K562 (cell line): ENCODE results near the gene DPM1. TPM values are rescaled to one million over a fixed set of nuclear protein-coding genes. Genes with fewer than 3 reads are reported as not detected.
A peak's percentile ranks its signal among the peaks of the same experiment; 100 is the strongest.

Experiments used
- ATAC-seq: fragments of 200-7000 bp; cut with Tn5 transposase; 3 replicates; pipeline ENCODE4 v1.9.1; 2020; ENCODE audit warnings: moderate library complexity
- BruUV-seq: library from RNA; stranded (reverse); fragments of 400-500 nt; replicated peaks from 2 replicates; lab custom pipeline; 2021; lab: Mats Ljungman, UMichigan
- CTCF ChIA-PET: fragments of 300-600 bp; formaldehyde crosslinking; extraction: SDS; loops from one replicate; lab custom pipeline; 2021; ENCODE audit warnings: low intra/inter-chr PET ratio; lab: Yijun Ruan, JAX
- POLR2A ChIA-PET: fragments of 300-600, 350-650 bp; sonication (Branson Sonifier 250); formaldehyde crosslinking; extraction: SDS; loops from one replicate; lab custom pipeline; 2021; ENCODE audit warnings: antibody characterized with exemption, inconsistent platforms; lab: Yijun Ruan, JAX
- DNase-seq, 4 experiments: peaks; one replicate each; pipeline versions ENCODE4 v3.0.0 to v3.0.0-alpha.2; 2011 to 2018; ENCODE audit warnings: low spot score in 3 of 4, mixed read lengths in 3 of 4; ENCODE audit errors: extremely low read depth in 1 of 4
- FAIRE-seq: peaks from 2 replicates; lab custom pipeline; 2011; peaks lifted over from hg19 to GRCh38; lab: Jason Lieb, UNC
- H2AFZ ChIP-seq: 2 replicates; pipeline ENCODE4 v1.6.0; 2011; ENCODE audit warnings: low read depth, low read length, control low read depth, inconsistent platforms
- H3K27ac ChIP-seq: fragments of 200-600 bp; 3 replicates; pipeline ENCODE4 v1.8.0; 2011; ENCODE audit warnings: low read depth, mild to moderate bottlenecking, control low read depth, inconsistent platforms, low read length, moderate library complexity, mixed read lengths; ENCODE audit errors: extremely low read depth
- H3K27me3 ChIP-seq, 2 experiments: fragments of 300-600 bp in 1 of 2; 2 replicates in 1 of 2; 3 replicates in 1 of 2; pipeline versions ENCODE4 v1.6.0 to v1.8.0; 2011; ENCODE audit warnings: inconsistent platforms in 2 of 2, low read length in 2 of 2, mild to moderate bottlenecking in 1 of 2, mixed read lengths in 1 of 2, moderate library complexity in 1 of 2; ENCODE audit not compliant: control insufficient read depth in 2 of 2, insufficient read depth in 2 of 2
- H3K36me3 ChIP-seq: fragments of 300-600 bp; 3 replicates; pipeline ENCODE4 v1.8.0; 2011; ENCODE audit warnings: mild to moderate bottlenecking, low read length, inconsistent platforms; ENCODE audit not compliant: control insufficient read depth, insufficient read depth
- H3K4me1 ChIP-seq, 2 experiments: fragments of 200-600 bp in 1 of 2; replicated peaks in 1 of 2; 2 replicates in 1 of 2; 3 replicates in 1 of 2; pipeline versions ENCODE4 v1.5.1 to v1.8.0; 2011; ENCODE audit warnings: inconsistent platforms in 2 of 2, low read length in 2 of 2, mild to moderate bottlenecking in 1 of 2, mixed read lengths in 1 of 2, moderate library complexity in 1 of 2; ENCODE audit not compliant: control insufficient read depth in 2 of 2, insufficient read depth in 2 of 2
- H3K4me2 ChIP-seq: 2 replicates; pipeline ENCODE4 v1.6.1; 2011; ENCODE audit warnings: low read length, control low read depth, inconsistent platforms, mixed read lengths; ENCODE audit not compliant: insufficient read depth
- H3K4me3 ChIP-seq: fragments of 200-600 bp; sonication (generic), shearing (Covaris generic); 2 replicates; pipeline ENCODE4 v1.5.1; 2016; ENCODE audit warnings: control low read depth, inconsistent platforms
- H3K79me2 ChIP-seq: fragments of 200-600 bp; 3 replicates; pipeline ENCODE4 v1.8.0; 2011; ENCODE audit warnings: low read length, inconsistent platforms; ENCODE audit not compliant: control insufficient read depth, insufficient read depth
- H3K9ac ChIP-seq, 2 experiments: 2 replicates each; pipeline versions ENCODE4 v1.6.0 to v1.6.1; 2011; ENCODE audit warnings: low read depth in 2 of 2, low read length in 2 of 2, control low read depth in 1 of 2, inconsistent platforms in 1 of 2, mild to moderate bottlenecking in 1 of 2, mixed read lengths in 1 of 2; ENCODE audit not compliant: insufficient read depth in 1 of 2
- H3K9me1 ChIP-seq: one replicate; pipeline ENCODE4 v1.6.0; 2011; ENCODE audit warnings: inconsistent platforms, mild to moderate bottlenecking, low read length, moderate library complexity; ENCODE audit not compliant: control insufficient read depth, insufficient read depth
- H3K9me3 ChIP-seq: replicated peaks from 2 replicates; pipeline ENCODE4 v1.5.1; 2011; ENCODE audit warnings: low read depth, low read length, inconsistent platforms; ENCODE audit not compliant: control insufficient read depth, insufficient read depth
- H4K20me1 ChIP-seq: replicated peaks from 2 replicates; pipeline ENCODE4 v1.6.1; 2011; ENCODE audit warnings: low read length, inconsistent platforms, mixed read lengths; ENCODE audit not compliant: control insufficient read depth, insufficient read depth
- ARID1B ChIP-seq: fragments of 450-650 bp; IDR thresholded peaks from 2 replicates; pipeline ENCODE4 v1.6.1; 2016; ENCODE audit warnings: antibody characterized with exemption, mild to moderate bottlenecking, inconsistent platforms
- BRD9 ChIP-seq: fragments of 450-650 bp; IDR thresholded peaks from 2 replicates; pipeline ENCODE4 v1.6.1; 2018; ENCODE audit warnings: low read depth; ENCODE audit not compliant: partially characterized antibody
- CBFA2T3 ChIP-seq: fragments of 450-650 bp; IDR thresholded peaks from 2 replicates; pipeline ENCODE4 v1.6.1; 2017
- FOSL1 ChIP-seq: fragments of 200-800 bp; sonication (Bioruptor generic); conservative IDR thresholded peaks from 2 replicates; pipeline ENCODE4 v1.6.1; 2016; ENCODE audit warnings: missing genetic modification characterization, missing compliant biosample characterization
- FOXA3 ChIP-seq, 2 experiments: fragments of 450-650 bp in 1 of 2; sonication (generic) in 1 of 2; formaldehyde crosslinking; IDR thresholded peaks in 1 of 2; conservative IDR thresholded peaks in 1 of 2; 2 replicates each; pipeline versions ENCODE4 v1.4.0 to v1.8.0; 2020 to 2022; ENCODE audit warnings: mild to moderate bottlenecking in 2 of 2, missing genetic modification reagents in 1 of 2
- HDAC2 ChIP-seq: fragments of 450-650 bp; IDR thresholded peaks from 2 replicates; pipeline ENCODE4 v1.6.1; 2016; ENCODE audit warnings: mild to moderate bottlenecking
- KDM1A ChIP-seq, 2 experiments: fragments of 450-650 bp; IDR thresholded peaks; 2 replicates each; pipeline ENCODE4 v1.6.1; 2016; ENCODE audit warnings: mild to moderate bottlenecking in 2 of 2
- MCM2 ChIP-seq: fragments of 450-650 bp; IDR thresholded peaks from 2 replicates; pipeline ENCODE4 v1.6.1; 2017; ENCODE audit warnings: low read depth, mild to moderate bottlenecking
- SMARCE1 ChIP-seq: fragments of 450-650 bp; IDR thresholded peaks from 2 replicates; pipeline ENCODE4 v1.7.1; 2016; ENCODE audit warnings: mild to moderate bottlenecking
- SOX6 ChIP-seq: fragments of 450-650 bp; IDR thresholded peaks from 2 replicates; pipeline ENCODE4 v1.6.1; 2014; ENCODE audit warnings: mild to moderate bottlenecking
- TFAM ChIP-seq: fragments of 250-450 bp; sonication (Bioruptor Pico); conservative IDR thresholded peaks from 2 replicates; pipeline ENCODE4 v1.5.0; 2021; ENCODE audit warnings: mild to moderate bottlenecking, moderate library complexity
- ZNF175 ChIP-seq: fragments of 200-800 bp; sonication (Bioruptor generic); IDR thresholded peaks from 2 replicates; pipeline ENCODE4 v1.6.1; 2016; ENCODE audit warnings: low read depth, mild to moderate bottlenecking, missing genetic modification characterization, missing compliant biosample characterization
- ZNF408 ChIP-seq: fragments of 250-450 bp; sonication (Bioruptor Pico); IDR thresholded peaks from 2 replicates; pipeline ENCODE4 v1.4.0; 2020; ENCODE audit warnings: low read depth, mild to moderate bottlenecking, moderate library complexity
- ZNF444 ChIP-seq: fragments of 250-450 bp; sonication (Bioruptor Pico); IDR thresholded peaks from 2 replicates; pipeline ENCODE4 v1.4.0; 2020; ENCODE audit warnings: mild to moderate bottlenecking, moderate library complexity
- WGBS: fragments of 100-300 bp; shearing (Covaris generic); methylation state at CpG from one replicate; pipeline ENCODE4 v1.1.6; 2016; ENCODE audit warnings: low coverage, mixed read lengths; ENCODE audit not compliant: insufficient coverage; ENCODE audit errors: missing lambda C conversion rate; 5-methylcytosine and 5-hydroxymethylcytosine counted together
- in situ Hi-C: fragments of 300-500 bp; cut with MboI; formaldehyde crosslinking; loops from 4 replicates; pipeline ENCODE4 v1.15.0; 2018; ENCODE audit warnings: inconsistent platforms, mixed read lengths
- intact Hi-C: fragments of 100-400 bp; cut with micrococcal nuclease; formaldehyde crosslinking; loops from 2 replicates; pipeline ENCODE4 v1.14.2; 2022
- polyA plus RNA-seq, 8 experiments: library from polyadenylated mRNA; depleted of rRNA in 4 of 8; stranded (reverse) in 5 of 8; unstranded in 3 of 8; fragments of >200 nt; fragmentation: Nextera tagmentation in 2 of 8; fragmentation: Illumina TruSeq in 1 of 8; extraction: Ambion mirVana in 2 of 8; extraction: Trizol in 1 of 8; gene quantifications; 2 replicates each; pipeline versions ENCODE4 v1.2.1 to v1.2.3, GENCODE V29; 2011 to 2014; ENCODE audit warnings: inconsistent platforms in 1 of 8, missing spikeins in 1 of 8
- total RNA-seq, 7 experiments: library from RNA; depleted of rRNA in 6 of 7; stranded (reverse); fragments of >200 nt in 6 of 7; fragmentation: Illumina TruSeq in 2 of 7; extraction: Trizol in 2 of 7; gene quantifications; 2 replicates each; pipeline versions ENCODE4 v1.2.1 to v1.2.3, GENCODE V29; 2011 to 2021; ENCODE audit warnings: low replicate concordance in 1 of 7
- TF ChIP-seq, protein P1 (sequence below): fragments of 450-650 bp; IDR thresholded peaks from 2 replicates; pipeline ENCODE4 v1.6.1; 2016
- TF ChIP-seq, protein P2 (sequence below): fragments of 450-650 bp; IDR thresholded peaks from 2 replicates; pipeline ENCODE4 v1.6.1; 2018; ENCODE audit not compliant: partially characterized antibody
- TF ChIP-seq, protein P3 (sequence below), 2 experiments: fragments of 450-650 bp; conservative IDR thresholded peaks; 2 replicates each; pipeline ENCODE4 v1.6.1; 2017; ENCODE audit warnings: mild to moderate bottlenecking in 2 of 2, moderate library complexity in 2 of 2

DPM1 gene
- total and polyA plus RNA-seq, 9 of the 15 experiments (the other 6 are each of a cell fraction or from before 2014, with no cell fraction given): 75.2 to 190 (median 153) TPM

DNA sequence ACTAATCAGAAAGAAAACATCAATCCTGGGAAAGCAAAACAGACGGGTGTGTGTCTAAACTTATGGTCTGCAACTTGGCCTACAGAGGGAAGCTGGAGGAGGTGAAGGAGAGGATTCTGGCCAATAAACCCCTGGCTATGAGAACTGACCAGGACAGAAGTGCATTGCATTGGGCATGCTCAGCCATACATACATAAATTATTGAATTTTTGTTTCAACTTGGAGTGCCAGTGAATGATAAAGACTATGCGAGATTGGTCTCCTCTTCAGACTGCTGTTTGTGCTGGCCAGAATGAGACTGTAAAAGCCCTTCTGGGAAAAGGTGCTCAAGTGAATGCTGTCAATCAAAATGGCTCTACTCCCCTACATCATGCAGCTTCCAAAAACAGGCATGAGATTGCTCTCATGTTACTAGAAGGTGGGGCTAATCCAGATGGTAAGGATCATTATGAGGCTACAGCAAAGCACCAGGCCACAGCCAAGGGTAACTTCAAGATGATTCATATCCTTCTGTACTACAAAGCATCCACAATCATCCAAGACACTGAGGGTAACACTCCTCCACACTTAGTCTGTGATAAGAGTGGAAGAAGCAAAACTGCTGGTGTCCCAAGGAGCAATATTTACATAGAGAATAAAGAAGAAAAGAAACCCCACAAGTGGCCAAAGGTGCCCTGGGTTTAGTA, 44.5 kb downstream of the DPM1 start:
- WGBS: 31% methylated on average over 2 of the region's 2 CpGs
- ATAC-seq (peak; percentile 76), FAIRE-seq (peak; percentile 78), DNase-seq (peak; percentile 27 to 72 (median 38))
- peaks cover 55% of the 10 kb centered on the region for H4K20me1 ChIP-seq
- peaks cover 100% of the 10 kb centered on the region for H3K79me2 ChIP-seq
- intact Hi-C loops (no loop called here), in situ Hi-C loops (no loop called here)
- no peaks in the 10 kb centered on the region for H3K27me3 ChIP-seq
- H3K9ac ChIP-seq: no peak overlapping the region
- H3K27ac ChIP-seq: peak overlapping the region; percentile 9; the same call in 2 of the 3 replicates
- no peak overlapping the region for H3K4me2 ChIP-seq
- no TSS peak for BruUV-seq
- POLR2A ChIA-PET: interaction anchor here (0.9 to 3.8 kb wide), 3 partner anchors 8 to 45 kb away, joined by 3 to 30 read pairs (median 4); partner anchors contain the start of genes DPM1 and MOCS3
- peaks cover 7 to 43% of the 10 kb centered on the region in 2 experiments for H3K4me1 ChIP-seq
- CTCF ChIA-PET: no interaction called here
- H2AFZ ChIP-seq: no peak overlapping the region
- no peak overlapping the region for H3K4me3 ChIP-seq
- no peaks in the 10 kb centered on the region for H3K9me3 ChIP-seq
- peaks cover 83% of the 10 kb centered on the region for H3K36me3 ChIP-seq
- H3K9me1 ChIP-seq: no peaks in the 10 kb centered on the region
- TF ChIP-seq HDAC2 (no peak), ARID1B (peak; percentile 53), BRD9 (no peak), ZNF175 (CRISPR knock-in tag) (peak; percentile 73), SOX6 (peak; percentile 69), KDM1A (IDR thresholded peaks at IDR 0.05) (peak in 1 of 2 experiments; percentile 46; a peak in 3 of 4 replicates), TFAM (CRISPR knock-in tag) (no peak), MCM2 (no peak), ZNF444 (no peak), SMARCE1 (peak; percentile 38; the same call in 1 of the 2 replicates), ZNF408 (CRISPR knock-in tag) (no peak), FOXA3 (CRISPR knock-in tag; conservative IDR thresholded peaks at IDR 0.05 in 1 of 2, IDR thresholded peaks at IDR 0.05 in 1 of 2) (peak in 1 of 2 experiments; percentile 72; a peak in 2 of 4 replicates), FOSL1 (tag) (peak; percentile 81), CBFA2T3 (peak; percentile 60)
- TF ChIP-seq, protein P1, sequence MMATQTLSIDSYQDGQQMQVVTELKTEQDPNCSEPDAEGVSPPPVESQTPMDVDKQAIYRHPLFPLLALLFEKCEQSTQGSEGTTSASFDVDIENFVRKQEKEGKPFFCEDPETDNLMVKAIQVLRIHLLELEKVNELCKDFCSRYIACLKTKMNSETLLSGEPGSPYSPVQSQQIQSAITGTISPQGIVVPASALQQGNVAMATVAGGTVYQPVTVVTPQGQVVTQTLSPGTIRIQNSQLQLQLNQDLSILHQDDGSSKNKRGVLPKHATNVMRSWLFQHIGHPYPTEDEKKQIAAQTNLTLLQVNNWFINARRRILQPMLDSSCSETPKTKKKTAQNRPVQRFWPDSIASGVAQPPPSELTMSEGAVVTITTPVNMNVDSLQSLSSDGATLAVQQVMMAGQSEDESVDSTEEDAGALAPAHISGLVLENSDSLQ: peak; percentile 96
- TF ChIP-seq, protein P2, sequence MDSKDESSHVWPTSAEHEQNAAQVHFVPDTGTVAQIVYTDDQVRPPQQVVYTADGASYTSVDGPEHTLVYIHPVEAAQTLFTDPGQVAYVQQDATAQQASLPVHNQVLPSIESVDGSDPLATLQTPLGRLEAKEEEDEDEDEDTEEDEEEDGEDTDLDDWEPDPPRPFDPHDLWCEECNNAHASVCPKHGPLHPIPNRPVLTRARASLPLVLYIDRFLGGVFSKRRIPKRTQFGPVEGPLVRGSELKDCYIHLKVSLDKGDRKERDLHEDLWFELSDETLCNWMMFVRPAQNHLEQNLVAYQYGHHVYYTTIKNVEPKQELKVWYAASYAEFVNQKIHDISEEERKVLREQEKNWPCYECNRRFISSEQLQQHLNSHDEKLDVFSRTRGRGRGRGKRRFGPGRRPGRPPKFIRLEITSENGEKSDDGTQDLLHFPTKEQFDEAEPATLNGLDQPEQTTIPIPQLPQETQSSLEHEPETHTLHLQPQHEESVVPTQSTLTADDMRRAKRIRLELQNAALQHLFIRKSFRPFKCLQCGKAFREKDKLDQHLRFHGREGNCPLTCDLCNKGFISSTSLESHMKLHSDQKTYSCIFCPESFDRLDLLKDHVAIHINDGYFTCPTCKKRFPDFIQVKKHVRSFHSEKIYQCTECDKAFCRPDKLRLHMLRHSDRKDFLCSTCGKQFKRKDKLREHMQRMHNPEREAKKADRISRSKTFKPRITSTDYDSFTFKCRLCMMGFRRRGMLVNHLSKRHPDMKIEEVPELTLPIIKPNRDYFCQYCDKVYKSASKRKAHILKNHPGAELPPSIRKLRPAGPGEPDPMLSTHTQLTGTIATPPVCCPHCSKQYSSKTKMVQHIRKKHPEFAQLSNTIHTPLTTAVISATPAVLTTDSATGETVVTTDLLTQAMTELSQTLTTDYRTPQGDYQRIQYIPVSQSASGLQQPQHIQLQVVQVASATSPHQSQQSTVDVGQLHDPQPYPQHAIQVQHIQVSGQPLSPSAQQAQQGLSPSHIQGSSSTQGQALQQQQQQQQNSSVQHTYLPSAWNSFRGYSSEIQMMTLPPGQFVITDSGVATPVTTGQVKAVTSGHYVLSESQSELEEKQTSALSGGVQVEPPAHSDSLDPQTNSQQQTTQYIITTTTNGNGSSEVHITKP: no peak
- TF ChIP-seq, protein P3, sequence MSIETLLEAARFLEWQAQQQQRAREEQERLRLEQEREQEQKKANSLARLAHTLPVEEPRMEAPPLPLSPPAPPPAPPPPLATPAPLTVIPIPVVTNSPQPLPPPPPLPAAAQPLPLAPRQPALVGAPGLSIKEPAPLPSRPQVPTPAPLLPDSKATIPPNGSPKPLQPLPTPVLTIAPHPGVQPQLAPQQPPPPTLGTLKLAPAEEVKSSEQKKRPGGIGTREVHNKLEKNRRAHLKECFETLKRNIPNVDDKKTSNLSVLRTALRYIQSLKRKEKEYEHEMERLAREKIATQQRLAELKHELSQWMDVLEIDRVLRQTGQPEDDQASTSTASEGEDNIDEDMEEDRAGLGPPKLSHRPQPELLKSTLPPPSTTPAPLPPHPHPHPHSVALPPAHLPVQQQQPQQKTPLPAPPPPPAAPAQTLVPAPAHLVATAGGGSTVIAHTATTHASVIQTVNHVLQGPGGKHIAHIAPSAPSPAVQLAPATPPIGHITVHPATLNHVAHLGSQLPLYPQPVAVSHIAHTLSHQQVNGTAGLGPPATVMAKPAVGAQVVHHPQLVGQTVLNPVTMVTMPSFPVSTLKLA (conservative IDR thresholded peaks at IDR 0.05): 0 out of 4 replicates have a peak, but pooled peaks of 1 of the 2 experiments have one; percentile 31
